MM.1S (cell line): ENCODE measurements around the gene IL17C.

Source experiments
- DNase-seq: peaks from one replicate; pipeline ENCODE4 v3.0.0-alpha.2; 2015
- H2AFZ ChIP-seq: fragments of 300-600 bp; sonication (generic); 2 replicates; pipeline ENCODE4 v1.6.0; 2016; ENCODE audit warnings: antibody characterized with exemption, low read length
- H3F3A ChIP-seq: fragments of 300-600 bp; sonication (generic); 2 replicates; pipeline ENCODE4 v1.6.1; 2016; ENCODE audit warnings: mild to moderate bottlenecking, antibody characterized with exemption, low read length, moderate library complexity, mixed read lengths; ENCODE audit not compliant: insufficient read depth
- H3K27ac ChIP-seq: fragments of 300-600 bp; sonication (generic); 2 replicates; pipeline ENCODE4 v1.5.1; 2016; ENCODE audit warnings: mild to moderate bottlenecking, low read length
- H3K27me3 ChIP-seq: fragments of 300-600 bp; sonication (generic); replicated peaks from 2 replicates; pipeline ENCODE4 v1.6.0; 2016; ENCODE audit warnings: low read length; ENCODE audit not compliant: insufficient read depth
- H3K36me3 ChIP-seq: fragments of 300-600 bp; sonication (generic); replicated peaks from 2 replicates; pipeline ENCODE4 v1.6.1; 2016; ENCODE audit warnings: mild to moderate bottlenecking, low read length, mixed read lengths; ENCODE audit not compliant: insufficient read depth
- H3K4me1 ChIP-seq: fragments of 300-600 bp; sonication (generic); 2 replicates; pipeline ENCODE4 v1.6.1; 2016; ENCODE audit warnings: low read length, mixed read lengths
- H3K4me2 ChIP-seq: fragments of 300-600 bp; sonication (generic); 2 replicates; pipeline ENCODE4 v1.6.0; 2016; ENCODE audit warnings: low read depth, low read length
- H3K4me3 ChIP-seq: fragments of 300-600 bp; sonication (generic); 2 replicates; pipeline ENCODE4 v1.5.1; 2016; ENCODE audit warnings: low read length, mixed read lengths
- H3K79me2 ChIP-seq: fragments of 300-600 bp; sonication (generic); 2 replicates; pipeline ENCODE4 v1.6.1; 2016; ENCODE audit warnings: mixed run types, low read length, mixed read lengths
- H3K9ac ChIP-seq: fragments of 300-600 bp; sonication (generic); 2 replicates; pipeline ENCODE4 v1.6.1; 2016; ENCODE audit warnings: low read length, mixed read lengths
- H3K9me2 ChIP-seq: fragments of 300-600 bp; sonication (generic); replicated peaks from 2 replicates; pipeline ENCODE4 v1.6.1; 2016; ENCODE audit warnings: mild to moderate bottlenecking, low read length, mixed read lengths; ENCODE audit not compliant: insufficient read depth
- H3K9me3 ChIP-seq: fragments of 300-600 bp; sonication (generic); replicated peaks from 2 replicates; pipeline ENCODE4 v1.6.1; 2016; ENCODE audit warnings: mild to moderate bottlenecking, low read length, mixed read lengths; ENCODE audit not compliant: insufficient read depth
- H4K20me1 ChIP-seq: fragments of 300-600 bp; sonication (generic); 2 replicates; pipeline ENCODE4 v1.6.1; 2016; ENCODE audit warnings: mild to moderate bottlenecking, low read length, moderate library complexity, mixed read lengths; ENCODE audit not compliant: insufficient read depth
- EZH2 ChIP-seq: fragments of 300-600 bp; sonication (generic); optimal IDR thresholded peaks from 2 replicates; pipeline ENCODE3; 2017; ENCODE audit warnings: low read depth, mild to moderate bottlenecking, antibody characterized with exemption, low read length, mixed read lengths
- EZH2phosphoT487 ChIP-seq: fragments of 300-600 bp; sonication (generic); IDR thresholded peaks from 2 replicates; pipeline ENCODE4 v1.6.1; 2018; ENCODE audit warnings: antibody characterized with exemption, low read length
- TF ChIP-seq, protein P1 (sequence below): fragments of 300-600 bp; sonication (generic); IDR thresholded peaks from 2 replicates; pipeline ENCODE4 v1.5.1; 2016; ENCODE audit warnings: antibody characterized with exemption, low read length, mixed read lengths

IL17C gene

DNA sequence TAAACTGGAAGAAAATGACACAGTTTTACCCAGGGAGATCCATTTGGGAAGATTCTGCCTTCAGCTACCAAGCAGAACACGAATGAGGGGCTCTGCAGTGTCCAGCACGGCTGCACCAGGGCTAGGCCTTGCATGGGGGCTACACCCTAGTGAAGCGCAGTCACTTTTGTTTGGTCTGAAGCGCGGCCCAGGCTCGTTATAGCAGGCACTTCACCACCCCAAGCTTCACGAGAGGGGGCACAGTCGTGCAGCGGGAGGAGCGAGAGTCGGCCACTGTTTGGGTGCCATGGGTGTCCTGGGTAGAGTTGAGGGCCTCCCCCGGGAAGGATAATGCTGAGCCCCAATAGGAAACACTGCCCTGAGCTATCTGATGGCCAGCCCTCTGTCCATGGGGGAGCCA is 21.6 kb upstream of the IL17C start:
- no peak overlapping the region for H3K27ac ChIP-seq
- H2AFZ ChIP-seq: no peak overlapping the region
- TF ChIP-seq, protein P1, sequence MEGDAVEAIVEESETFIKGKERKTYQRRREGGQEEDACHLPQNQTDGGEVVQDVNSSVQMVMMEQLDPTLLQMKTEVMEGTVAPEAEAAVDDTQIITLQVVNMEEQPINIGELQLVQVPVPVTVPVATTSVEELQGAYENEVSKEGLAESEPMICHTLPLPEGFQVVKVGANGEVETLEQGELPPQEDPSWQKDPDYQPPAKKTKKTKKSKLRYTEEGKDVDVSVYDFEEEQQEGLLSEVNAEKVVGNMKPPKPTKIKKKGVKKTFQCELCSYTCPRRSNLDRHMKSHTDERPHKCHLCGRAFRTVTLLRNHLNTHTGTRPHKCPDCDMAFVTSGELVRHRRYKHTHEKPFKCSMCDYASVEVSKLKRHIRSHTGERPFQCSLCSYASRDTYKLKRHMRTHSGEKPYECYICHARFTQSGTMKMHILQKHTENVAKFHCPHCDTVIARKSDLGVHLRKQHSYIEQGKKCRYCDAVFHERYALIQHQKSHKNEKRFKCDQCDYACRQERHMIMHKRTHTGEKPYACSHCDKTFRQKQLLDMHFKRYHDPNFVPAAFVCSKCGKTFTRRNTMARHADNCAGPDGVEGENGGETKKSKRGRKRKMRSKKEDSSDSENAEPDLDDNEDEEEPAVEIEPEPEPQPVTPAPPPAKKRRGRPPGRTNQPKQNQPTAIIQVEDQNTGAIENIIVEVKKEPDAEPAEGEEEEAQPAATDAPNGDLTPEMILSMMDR: no peak
- TF ChIP-seq EZH2phosphoT487 (no peak), EZH2 (no peak)
- H3K9me2 ChIP-seq: no peaks in the 10 kb centered on the region
- no peak overlapping the region for H3K9ac ChIP-seq
- H4K20me1 ChIP-seq: no peaks in the 10 kb centered on the region
- H3F3A ChIP-seq: no peaks in the 10 kb centered on the region
- no peaks in the 10 kb centered on the region for H3K9me3 ChIP-seq
- H3K36me3 ChIP-seq: no peaks in the 10 kb centered on the region
- peaks cover 11% of the 10 kb centered on the region; the same call in 1 of the 2 replicates for H3K79me2 ChIP-seq
- DNase-seq: no peak
- no peak overlapping the region for H3K4me3 ChIP-seq
- no peak overlapping the region for H3K4me2 ChIP-seq
- no peaks in the 10 kb centered on the region for H3K27me3 ChIP-seq
- no peaks in the 10 kb centered on the region for H3K4me1 ChIP-seq

- no peak for DNase-seq
- Histone ChIP-seq H3K9me2 (no peaks in the 10 kb centered on the region), H2AFZ (no peak overlapping the region), H3K9me3 (no peaks in the 10 kb centered on the region), H3K4me2 (no peak overlapping the region), H3K27me3 (no peaks in the 10 kb centered on the region), H3K4me1 (no peaks in the 10 kb centered on the region), H3K27ac (no peak overlapping the region), H4K20me1 (no peaks in the 10 kb centered on the region), H3K9ac (no peak overlapping the region), H3K79me2 (peaks cover 11% of the 10 kb centered on the region; the same call in 1 of the 2 replicates), H3K36me3 (no peaks in the 10 kb centered on the region), H3F3A (no peaks in the 10 kb centered on the region), H3K4me3 (no peak overlapping the region)
- TF ChIP-seq EZH2phosphoT487: no peak
- no peak for TF ChIP-seq EZH2
- TF ChIP-seq, protein P1: no peak
Measured at GRCh38 chr16:88617268-88618031, 20.9 kb upstream of the IL17C start.

- no peaks in the 10 kb centered on the region for H3K36me3 ChIP-seq
- no peak overlapping the region for H3K27ac ChIP-seq
- H3K9me3 ChIP-seq: no peaks in the 10 kb centered on the region
Measured at GRCh38 chr16:88618182-88618955, 20.0 kb upstream of the IL17C start.

More at GRCh38 chr16:88618182-88618955, 20.0 kb upstream of the IL17C start:
- TF ChIP-seq EZH2phosphoT487: no peak
- Histone ChIP-seq H3K4me2 (no peak overlapping the region), H3K9me2 (no peaks in the 10 kb centered on the region), H4K20me1 (no peaks in the 10 kb centered on the region), H3F3A (no peaks in the 10 kb centered on the region), H3K4me1 (no peaks in the 10 kb centered on the region), H3K27me3 (no peaks in the 10 kb centered on the region), H3K79me2 (peaks cover 11% of the 10 kb centered on the region; the same call in 1 of the 2 replicates), H3K4me3 (no peak overlapping the region), H3K9ac (no peak overlapping the region), H2AFZ (no peak overlapping the region)
- DNase-seq: no peak
